Heart right ventricle (tissue), 16 donors: ENCODE data around the gene PAQR9. TPM values are rescaled to one million over a fixed set of nuclear protein-coding genes. Genes with fewer than 3 reads are reported as not detected.

Experiments
- ATAC-seq, 8 donors: fragments of 200-7000 bp; cut with Tn5 transposase; one replicate each; pipeline ENCODE4 v1.9.1; 2020; ENCODE audit warnings: mild to moderate bottlenecking in 8 of 8, moderate library complexity in 8 of 8, moderate number of reproducible peaks in 1 of 8
- DNase-seq, 2 donors: peaks; one replicate each; pipeline ENCODE4 v3.0.0-alpha.2; 2020
- H3K27ac ChIP-seq, 10 donors: fragments of 200-600 bp; sonication (generic) in 2 of 10; one replicate each; pipeline versions ENCODE4 v1.5.0 to v1.8.0; 2020 to 2022; ENCODE audit warnings: mild to moderate bottlenecking in 3 of 10
- H3K27me3 ChIP-seq, 7 donors: fragments of 200-600 bp; one replicate each; pipeline ENCODE4 v1.8.0; 2021 to 2022; ENCODE audit warnings: mild to moderate bottlenecking in 2 of 7
- H3K36me3 ChIP-seq, 9 donors: fragments of 200-600 bp; sonication (generic) in 1 of 9; one replicate each; pipeline versions ENCODE4 v1.5.0 to v1.8.0; 2020 to 2022; ENCODE audit warnings: mild to moderate bottlenecking in 2 of 9
- H3K4me1 ChIP-seq, 9 donors: fragments of 200-600 bp; sonication (generic) in 1 of 9; one replicate each; pipeline versions ENCODE4 v1.5.0 to v1.8.0; 2020 to 2022; ENCODE audit warnings: mild to moderate bottlenecking in 4 of 9
- H3K4me3 ChIP-seq, 10 donors: fragments of 200-600 bp; sonication (generic) in 2 of 10; one replicate each; pipeline versions ENCODE4 v1.5.0 to v1.8.0; 2020 to 2022; ENCODE audit warnings: mild to moderate bottlenecking in 7 of 10, moderate library complexity in 2 of 10
- H3K9me3 ChIP-seq, 11 donors: fragments of 200-600 bp in 10 of 11; sonication (generic) in 2 of 11; one replicate each; pipeline versions ENCODE4 v1.5.0 to v1.8.0; 2013 to 2022; ENCODE audit warnings: mild to moderate bottlenecking in 2 of 11, control low read depth in 1 of 11, moderate library complexity in 1 of 11
- WGBS, 2 donors: extraction: QIAGEN DNeasy Blood & Tissue Kit; methylation state at CpG; one replicate each; pipeline ENCODE4 v1.1.7; 2013; ENCODE audit warnings: inconsistent platforms in 1 of 2; 5-methylcytosine and 5-hydroxymethylcytosine counted together
- intact Hi-C, 10 donors: fragments of 100-400 bp; cut with DNase I; formaldehyde crosslinking; loops; one replicate each; pipeline versions ENCODE4 v1.11.1 to v1.14.2; 2022
- polyA plus RNA-seq, 2 donors: library from polyadenylated mRNA; stranded (reverse); fragments of 200-250 nt; gene quantifications; one replicate each; pipeline ENCODE4 v1.2.3, GENCODE V29; 2013
- total RNA-seq, 10 donors: library from RNA; stranded (reverse); fragmentation: NEBNext Ultra II Directional in 3 of 10; extraction: Animal tissue kit (Norgen Biotek cat#: 25700) in 3 of 10; gene quantifications; one replicate each; pipeline versions ENCODE4 v1.2.1 to v1.2.4, GENCODE V29; 2021 to 2023
- TF ChIP-seq, protein P1 (sequence below), 9 donors: fragments of 200-600 bp; sonication (generic) in 2 of 9; IDR thresholded peaks; one replicate each; pipeline versions ENCODE4 v1.5.0 to v1.8.0; 2021 to 2022; ENCODE audit warnings: antibody characterized with exemption in 9 of 9, mild to moderate bottlenecking in 5 of 9, moderate library complexity in 1 of 9
- donor health status: Arrhythmogenic right ventricular cardiomyopathy.
- donor health status: ischemic (EF 13 %, LVEDD 7.1; RV severe dilation, severe dysfunction).
- donor health status: healthy with polysubstance abuse.
- donor health status: DM: no; HTN: yes; CAD: no.
- donor health status: DM: no; HTN: no; CAD: no.
- donor health status: ischemic (EF 25% LVEDD 6.9; RV normal size, moderate dysfunction).
- donor health status: ischemic (EF 25% LVEDD 5.7; RV mildly dilated, moderate dysfunction).
- donor health status: healthy.
- donor health status: DM: yes; HTN: yes; CAD: no.
- donor health status: Ischemic cardiomyopathy.
- donor health status: ischemic (EF 35%, LVEDD 5.7; RV mildly dilated, moderate dysfunction).
- donor health status: nonischemic (EF 11% LVEDD 7.7; RV severe dilation, severe dysfunction).
- donor health status: DM: yes; HTN: yes; CAD: no.
- donor health status: PGD.
- donor health status: ischemic (EF 29% LVEDD 5.4; RV normal size, mild dysfunction).
- donor health status: nonischemic (EF 23%, LVEDD 6.1; RV moderate dilation, normal function).

Gene PAQR9
- total and polyA plus RNA-seq, 12 donors = 3.9 to 18.4 (median 14.7) TPM

DNA sequence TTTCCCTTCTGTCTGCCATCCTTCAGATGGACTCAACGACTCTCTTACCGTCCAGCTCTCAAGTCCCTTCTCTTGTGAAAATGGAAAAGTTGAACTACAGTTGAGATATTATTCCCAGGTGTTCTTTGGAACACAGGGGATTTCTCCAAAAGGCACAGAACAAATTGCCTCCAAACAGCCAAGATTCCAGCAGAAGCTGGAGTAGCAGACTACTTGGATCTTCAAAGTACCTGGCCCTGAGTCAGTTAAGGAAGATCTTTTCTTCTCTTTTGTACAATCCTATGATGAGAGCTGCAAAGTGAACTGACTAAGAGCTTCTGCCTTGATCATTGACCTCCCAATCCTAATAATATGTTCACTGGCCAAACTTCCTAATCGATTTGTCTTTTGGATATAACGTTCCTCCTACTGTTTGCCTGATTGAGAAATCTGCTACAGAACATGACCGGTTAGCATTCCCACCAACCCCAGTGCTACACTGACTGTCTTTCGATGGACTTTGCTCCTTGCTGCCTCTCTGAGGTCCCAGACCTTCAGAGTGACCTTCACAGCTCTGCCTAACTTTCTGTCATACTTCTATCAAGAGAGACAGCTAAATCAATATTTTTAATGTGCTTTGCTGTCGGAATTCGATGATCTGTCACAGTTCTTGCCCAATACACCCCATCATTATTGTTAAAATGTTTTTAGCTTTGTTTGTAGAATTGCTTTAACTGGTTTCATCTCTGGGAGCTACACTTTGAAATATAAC is 21.9 kb downstream of the PAQR9 start:
- no peaks in the 10 kb centered on the region for H3K9me3 ChIP-seq

DNA sequence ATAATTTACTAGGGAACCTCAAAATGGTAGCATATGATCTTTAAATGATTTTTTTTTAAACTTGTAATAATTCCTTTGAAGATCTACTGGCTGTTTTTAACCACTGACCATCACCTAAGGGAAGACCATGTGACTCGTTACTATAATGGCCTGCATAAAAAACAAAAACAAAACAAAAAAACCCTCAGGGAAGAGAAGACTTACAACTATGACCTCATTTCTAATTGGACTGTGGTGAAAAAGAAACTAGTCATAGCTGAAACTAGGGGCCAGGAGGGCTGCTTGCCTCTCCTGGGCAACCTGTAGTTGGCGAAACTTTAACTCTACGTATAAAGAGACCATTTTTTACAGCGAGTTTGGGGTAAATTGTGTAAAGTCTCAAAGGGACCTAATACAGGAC is 23.0 kb downstream of the PAQR9 start:
- H3K9me3 ChIP-seq = no peaks in the 10 kb centered on the region
- no peak overlapping the region for H3K4me3 ChIP-seq
- ATAC-seq (no peak), DNase-seq (no peak)
- H3K36me3 ChIP-seq = no peaks in the 10 kb centered on the region
- TF ChIP-seq, protein P1, sequence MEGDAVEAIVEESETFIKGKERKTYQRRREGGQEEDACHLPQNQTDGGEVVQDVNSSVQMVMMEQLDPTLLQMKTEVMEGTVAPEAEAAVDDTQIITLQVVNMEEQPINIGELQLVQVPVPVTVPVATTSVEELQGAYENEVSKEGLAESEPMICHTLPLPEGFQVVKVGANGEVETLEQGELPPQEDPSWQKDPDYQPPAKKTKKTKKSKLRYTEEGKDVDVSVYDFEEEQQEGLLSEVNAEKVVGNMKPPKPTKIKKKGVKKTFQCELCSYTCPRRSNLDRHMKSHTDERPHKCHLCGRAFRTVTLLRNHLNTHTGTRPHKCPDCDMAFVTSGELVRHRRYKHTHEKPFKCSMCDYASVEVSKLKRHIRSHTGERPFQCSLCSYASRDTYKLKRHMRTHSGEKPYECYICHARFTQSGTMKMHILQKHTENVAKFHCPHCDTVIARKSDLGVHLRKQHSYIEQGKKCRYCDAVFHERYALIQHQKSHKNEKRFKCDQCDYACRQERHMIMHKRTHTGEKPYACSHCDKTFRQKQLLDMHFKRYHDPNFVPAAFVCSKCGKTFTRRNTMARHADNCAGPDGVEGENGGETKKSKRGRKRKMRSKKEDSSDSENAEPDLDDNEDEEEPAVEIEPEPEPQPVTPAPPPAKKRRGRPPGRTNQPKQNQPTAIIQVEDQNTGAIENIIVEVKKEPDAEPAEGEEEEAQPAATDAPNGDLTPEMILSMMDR (IDR thresholded peaks at IDR 0.05) = no peak
- intact Hi-C loops = no loop called here
- H3K27me3 ChIP-seq = peaks cover 0 to 8% (median 0%) of the 10 kb centered on the region in 7 donors
- H3K4me1 ChIP-seq = peaks cover 0 to 8% (median 0%) of the 10 kb centered on the region in 9 donors
- no peak overlapping the region for H3K27ac ChIP-seq
- 66 to 76% methylated on average over 4 of the region's 4 CpGs for WGBS, 2 donors

More for the DNA sequence above, 21.9 kb downstream of the PAQR9 start:
- H3K27ac ChIP-seq = no peak overlapping the region
- H3K4me1 ChIP-seq = peaks cover 0 to 8% (median 0%) of the 10 kb centered on the region in 9 donors
- intact Hi-C loops = no loop called here
- ATAC-seq (no peak), DNase-seq (no peak)
- peaks cover 0 to 12% (median 0%) of the 10 kb centered on the region in 7 donors for H3K27me3 ChIP-seq
- TF ChIP-seq, protein P1 (IDR thresholded peaks at IDR 0.05) = no peak
- H3K4me3 ChIP-seq = no peak overlapping the region
- H3K36me3 ChIP-seq = no peaks in the 10 kb centered on the region
- WGBS, 2 donors = 77 to 87% methylated on average over 8 of the region's 8 CpGs

DNA sequence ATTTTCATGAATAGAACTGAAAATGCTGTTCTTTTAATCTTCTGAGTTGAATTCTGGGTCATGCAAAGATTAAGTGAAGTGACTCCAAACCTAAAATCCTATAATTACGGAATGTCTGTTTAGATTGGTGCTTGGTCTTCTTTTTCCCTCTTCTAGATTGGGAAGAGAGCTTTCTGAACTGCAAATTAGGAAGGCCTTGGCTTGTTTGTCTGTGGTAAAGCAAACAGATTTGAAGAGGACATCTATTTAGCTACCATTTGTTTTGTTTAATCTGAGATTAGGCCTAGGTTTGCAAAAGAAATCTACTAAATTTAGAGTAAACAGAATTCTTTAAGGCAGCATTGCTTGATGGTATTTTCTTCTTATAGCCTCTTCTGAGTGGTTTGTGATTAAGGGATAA is 23.5 kb downstream of the PAQR9 start:
- H3K27me3 ChIP-seq = peaks cover 0 to 3% (median 0%) of the 10 kb centered on the region in 7 donors
- TF ChIP-seq, protein P1 (IDR thresholded peaks at IDR 0.05) = no peak
- no peak overlapping the region for H3K4me3 ChIP-seq
- no peaks in the 10 kb centered on the region for H3K36me3 ChIP-seq
- WGBS, 2 donors = 85% methylated on average over 1 of the region's 1 CpG
- H3K27ac ChIP-seq = no peak overlapping the region
- ATAC-seq (no peak), DNase-seq (no peak)
- H3K9me3 ChIP-seq = no peaks in the 10 kb centered on the region
- intact Hi-C loops = loop anchor here in 1 of 10 donors (2.0 kb wide), 1 partner anchor 53 kb away; no protein-coding TSS in a partner anchor
- peaks cover 0 to 8% (median 0%) of the 10 kb centered on the region in 9 donors for H3K4me1 ChIP-seq

DNA sequence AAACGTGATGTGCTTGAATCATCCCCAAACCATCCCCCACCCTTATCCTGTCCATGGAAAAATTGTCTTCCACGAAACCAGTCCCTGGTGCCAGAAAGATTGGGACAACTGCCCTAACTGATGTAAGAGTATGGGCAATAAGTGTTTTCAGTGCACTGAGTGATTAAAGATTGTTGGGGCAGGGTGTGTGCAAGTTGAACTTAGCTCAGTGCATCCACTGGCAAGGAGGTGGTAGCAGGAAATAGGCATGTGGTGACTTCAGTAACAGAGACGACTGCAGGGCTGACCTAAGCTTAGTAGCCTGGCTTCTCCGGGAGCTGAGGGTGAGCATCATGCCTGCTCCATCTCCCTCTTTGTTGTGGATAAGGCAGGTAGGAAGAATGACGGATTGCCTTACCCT is 27.5 kb downstream of the PAQR9 start:
- H3K4me3 ChIP-seq = no peak overlapping the region
- no peaks in the 10 kb centered on the region for H3K27me3 ChIP-seq
- TF ChIP-seq, protein P1 (IDR thresholded peaks at IDR 0.05) = no peak
- no peak for ATAC-seq
- no peaks in the 10 kb centered on the region for H3K36me3 ChIP-seq
- H3K27ac ChIP-seq = no peak overlapping the region
- intact Hi-C loops = no loop called here
- 66 to 73% methylated on average over 5 of the region's 5 CpGs for WGBS, 2 donors
- H3K9me3 ChIP-seq = no peaks in the 10 kb centered on the region
- no peak for DNase-seq
- no peaks in the 10 kb centered on the region for H3K4me1 ChIP-seq
